ENCODE measurements around the gene PRCC. TPM values are rescaled to one million over a fixed set of nuclear protein-coding genes. Genes with fewer than 3 reads are reported as not detected.
A peak's percentile ranks its signal among the peaks of the same experiment; 100 is the strongest.

Gene PRCC
- total and polyA plus RNA-seq, 2 of the 8 experiments (the other 6 are each of a cell fraction or from before 2014, with no cell fraction given), result 95.2 to 115 TPM

DNA sequence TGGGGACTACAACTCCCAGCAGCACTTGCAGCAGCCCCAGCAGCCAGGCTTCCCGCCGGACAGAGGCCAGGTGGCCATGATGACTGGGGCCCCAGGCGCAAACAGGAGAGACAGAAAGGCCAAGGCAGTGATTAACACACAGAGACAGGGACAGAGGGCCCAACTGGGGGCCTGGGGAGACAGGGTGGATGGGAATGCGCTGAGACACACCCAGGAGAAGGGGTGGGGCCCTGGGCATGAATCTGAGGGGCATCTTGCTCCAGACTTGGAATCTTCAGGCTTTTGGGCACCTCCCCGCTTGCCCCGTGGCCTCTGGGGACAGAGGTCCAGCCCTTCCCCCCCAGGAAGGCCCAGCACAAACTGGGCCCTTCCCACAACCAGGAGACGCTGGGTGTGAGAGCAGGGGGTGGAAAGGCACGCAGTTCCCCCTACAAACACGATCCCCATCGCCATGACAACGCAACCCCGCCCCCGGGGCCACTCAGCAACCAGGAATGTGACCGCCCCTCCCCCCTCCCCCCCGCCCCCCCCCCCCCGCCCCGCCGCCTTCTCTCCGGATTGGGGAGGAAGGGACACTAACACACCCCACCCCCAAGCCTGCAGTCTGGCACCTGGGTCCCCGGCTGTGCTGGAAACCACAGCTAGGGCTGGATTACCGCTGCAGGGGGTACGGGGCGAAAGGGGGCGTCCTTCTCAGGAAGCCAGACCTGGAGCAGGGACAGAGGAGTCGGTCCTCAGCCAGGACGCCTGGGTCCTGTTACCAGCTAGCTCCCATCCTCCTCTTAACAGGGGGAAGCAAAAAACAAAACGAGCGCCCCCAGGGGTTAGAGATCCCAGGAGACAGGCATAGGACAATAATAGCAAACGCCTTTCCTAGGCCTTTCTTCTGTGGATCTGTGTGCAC lies 20.4 kb upstream of the PRCC start (continued):
- TF ChIP-seq, protein P1, sequence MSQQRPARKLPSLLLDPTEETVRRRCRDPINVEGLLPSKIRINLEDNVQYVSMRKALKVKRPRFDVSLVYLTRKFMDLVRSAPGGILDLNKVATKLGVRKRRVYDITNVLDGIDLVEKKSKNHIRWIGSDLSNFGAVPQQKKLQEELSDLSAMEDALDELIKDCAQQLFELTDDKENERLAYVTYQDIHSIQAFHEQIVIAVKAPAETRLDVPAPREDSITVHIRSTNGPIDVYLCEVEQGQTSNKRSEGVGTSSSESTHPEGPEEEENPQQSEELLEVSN (IDR thresholded peaks at IDR 0.05), result peak; percentile 46; the same call in 1 of the 2 replicates
- TF ChIP-seq HDAC6 (IDR thresholded peaks at IDR 0.05; ENCODE audit: low read depth, low read length), result no peak
- peak; percentile 84 for TF ChIP-seq YY1 (IDR thresholded peaks at IDR 0.05; ENCODE audit: low read depth, low read length)
- TF ChIP-seq CHD1 (IDR thresholded peaks at IDR 0.05; ENCODE audit: low read depth, low read length), result no peak
- peak; percentile 31; the same call in 1 of the 2 replicates for TF ChIP-seq SIX5 (IDR thresholded peaks at IDR 0.05; ENCODE audit: low read depth, low read length)
- TF ChIP-seq TCF12 (IDR thresholded peaks at IDR 0.05; ENCODE audit: low read depth, low read length), result peak; percentile 97
- TF ChIP-seq CBX5 (IDR thresholded peaks at IDR 0.05; ENCODE audit: low read depth, low read length), result no peak
- TF ChIP-seq ASH2L (IDR thresholded peaks at IDR 0.05; ENCODE audit: low read length), result peak; percentile 41
- TF ChIP-seq SRF (IDR thresholded peaks at IDR 0.05; ENCODE audit: low read depth, low read length), result no peak
- TF ChIP-seq JUN (IDR thresholded peaks at IDR 0.05; ENCODE audit: low read depth, low read length), result 0 out of 2 replicates have a peak, but pooled peaks have one; percentile 8
- TF ChIP-seq HDAC2 (IDR thresholded peaks at IDR 0.05; ENCODE audit: borderline replicate concordance in 1 of 2, low read depth in 2 of 2, low read length in 2 of 2), result peak; percentile 58 to 82; a peak in 1 of 4 replicates
- TF ChIP-seq TAF7 (optimal IDR thresholded peaks at IDR 0.05; ENCODE audit: borderline replicate concordance, low read depth, low read length), result peak; percentile 23
- 0 out of 2 replicates have a peak, but pooled peaks have one; percentile 80 for TF ChIP-seq RBBP5 (IDR thresholded peaks at IDR 0.05; ENCODE audit: borderline replicate concordance, low read depth, low read length)
- TF ChIP-seq, protein P2, sequence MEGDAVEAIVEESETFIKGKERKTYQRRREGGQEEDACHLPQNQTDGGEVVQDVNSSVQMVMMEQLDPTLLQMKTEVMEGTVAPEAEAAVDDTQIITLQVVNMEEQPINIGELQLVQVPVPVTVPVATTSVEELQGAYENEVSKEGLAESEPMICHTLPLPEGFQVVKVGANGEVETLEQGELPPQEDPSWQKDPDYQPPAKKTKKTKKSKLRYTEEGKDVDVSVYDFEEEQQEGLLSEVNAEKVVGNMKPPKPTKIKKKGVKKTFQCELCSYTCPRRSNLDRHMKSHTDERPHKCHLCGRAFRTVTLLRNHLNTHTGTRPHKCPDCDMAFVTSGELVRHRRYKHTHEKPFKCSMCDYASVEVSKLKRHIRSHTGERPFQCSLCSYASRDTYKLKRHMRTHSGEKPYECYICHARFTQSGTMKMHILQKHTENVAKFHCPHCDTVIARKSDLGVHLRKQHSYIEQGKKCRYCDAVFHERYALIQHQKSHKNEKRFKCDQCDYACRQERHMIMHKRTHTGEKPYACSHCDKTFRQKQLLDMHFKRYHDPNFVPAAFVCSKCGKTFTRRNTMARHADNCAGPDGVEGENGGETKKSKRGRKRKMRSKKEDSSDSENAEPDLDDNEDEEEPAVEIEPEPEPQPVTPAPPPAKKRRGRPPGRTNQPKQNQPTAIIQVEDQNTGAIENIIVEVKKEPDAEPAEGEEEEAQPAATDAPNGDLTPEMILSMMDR (IDR thresholded peaks at IDR 0.05; ENCODE audit: control extremely low read depth in 1 of 3, insufficient read depth in 1 of 3, low read depth in 1 of 3, low read length in 3 of 3), result peak in 2 of 3 experiments; percentile 26 to 37; a peak in 3 of 4 replicates
